Glomerular visceral epithelial cell (primary cell): ENCODE data around the gene LTO1.
"Not testable (repeated sequence)": the region's sequence is repeated elsewhere in the genome, so short reads cannot be mapped to it uniquely, and the experiment has no call there.

Experiments
- DNase-seq: peaks from one replicate; pipeline ENCODE4 v3.0.0-alpha.2; 2016; ENCODE audit errors: extremely low spot score

LTO1 gene

DNA sequence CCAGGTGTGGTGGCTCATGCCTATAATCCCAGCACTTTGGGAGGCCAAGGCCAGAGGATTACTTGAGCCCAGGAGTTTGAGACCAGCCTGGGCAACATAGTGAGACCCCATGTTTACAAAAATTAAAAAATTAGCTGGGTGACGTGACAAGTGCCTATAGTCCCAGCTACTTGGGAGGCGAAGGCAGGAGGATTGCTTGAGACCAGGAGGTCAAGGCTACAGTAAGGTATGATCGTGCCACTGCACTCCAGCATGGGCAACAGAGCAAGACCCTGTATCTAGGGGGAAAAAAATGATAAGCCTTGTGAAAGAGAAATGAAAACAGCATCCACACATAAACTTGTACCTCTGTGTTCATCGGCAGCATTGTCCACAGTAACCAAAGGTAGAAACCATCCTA is 42.3 kb downstream of the LTO1 start:
- DNase-seq = no peak

DNA sequence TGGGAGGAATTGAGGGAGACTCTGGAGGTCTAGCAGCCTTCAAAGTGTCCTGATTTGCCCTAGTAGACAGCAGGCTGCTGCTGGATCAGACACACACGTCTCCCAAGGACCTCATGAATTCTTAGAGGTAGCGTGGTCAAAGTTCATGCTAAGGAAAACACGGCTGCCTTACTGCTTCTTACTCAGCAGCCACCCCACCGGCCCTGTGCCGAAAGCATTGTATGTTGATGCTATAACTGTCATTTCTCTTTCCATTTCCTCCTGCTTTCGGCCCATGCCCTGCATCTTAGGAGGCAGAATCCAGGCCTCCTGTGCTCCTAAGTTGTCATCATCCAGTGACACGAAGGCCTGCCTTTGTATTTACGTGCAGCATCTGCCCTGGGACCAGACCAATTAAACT is 44.7 kb downstream of the LTO1 start:
- no peak for DNase-seq

DNA sequence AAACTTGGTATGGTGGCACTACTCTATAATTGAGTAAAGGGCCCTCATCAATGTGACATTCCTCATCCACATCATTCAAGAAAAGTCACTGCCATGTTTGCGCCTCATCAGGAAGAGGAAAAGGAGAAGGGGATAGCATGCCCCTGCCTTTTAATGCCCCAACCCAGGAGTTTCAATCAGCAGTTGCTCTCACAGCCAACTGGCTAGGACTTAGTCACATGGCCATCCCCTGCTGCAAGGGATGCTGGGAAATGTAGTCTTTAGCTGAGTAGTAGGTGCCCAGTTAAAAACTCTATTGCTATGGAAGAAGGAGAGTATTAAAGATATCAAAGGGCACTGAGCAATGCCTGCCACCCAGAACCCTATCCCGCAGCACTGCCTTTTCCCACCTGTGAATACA is 45.1 kb downstream of the LTO1 start:
- DNase-seq = no peak

DNA sequence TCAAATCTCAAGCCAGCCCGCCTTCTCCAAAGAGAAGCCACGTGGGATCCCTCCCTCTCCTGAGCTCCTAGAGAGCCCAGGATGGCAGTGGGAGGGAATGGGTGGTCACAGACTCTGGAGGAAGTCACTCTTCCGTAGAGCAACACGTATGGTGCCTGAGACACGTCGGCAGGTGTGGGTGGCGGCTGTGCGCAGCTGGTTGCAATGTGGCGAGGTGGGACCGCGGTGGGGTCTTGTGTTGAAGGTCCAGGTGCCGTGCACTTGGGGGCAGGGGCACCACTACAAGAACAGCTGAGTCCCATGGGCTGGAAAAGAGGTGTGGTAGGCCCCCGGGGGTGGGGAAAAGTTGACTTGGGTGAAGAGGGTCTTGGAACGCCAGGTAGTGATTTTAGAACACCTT is 47.6 kb downstream of the LTO1 start:
- no peak for DNase-seq

DNA sequence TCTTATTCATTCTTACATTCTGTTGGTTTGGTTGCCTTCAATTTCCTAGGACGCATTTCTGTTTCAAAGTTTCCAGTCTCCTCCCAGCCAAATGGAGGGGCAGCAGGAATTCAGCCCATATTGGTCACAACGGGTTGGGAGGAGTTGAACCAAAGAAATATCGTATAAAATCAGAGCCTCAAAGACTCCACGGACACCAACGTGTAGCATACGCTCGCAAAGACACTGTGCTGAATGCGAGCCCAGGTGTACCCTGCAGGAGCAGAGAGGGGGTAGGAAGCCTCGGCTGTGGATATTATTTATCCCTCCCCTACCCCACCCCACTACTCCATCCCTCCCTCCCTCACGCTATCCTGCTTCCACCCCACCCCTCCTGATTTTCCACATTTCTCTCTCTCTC is 49.7 kb downstream of the LTO1 start:
- no peak for DNase-seq

DNA sequence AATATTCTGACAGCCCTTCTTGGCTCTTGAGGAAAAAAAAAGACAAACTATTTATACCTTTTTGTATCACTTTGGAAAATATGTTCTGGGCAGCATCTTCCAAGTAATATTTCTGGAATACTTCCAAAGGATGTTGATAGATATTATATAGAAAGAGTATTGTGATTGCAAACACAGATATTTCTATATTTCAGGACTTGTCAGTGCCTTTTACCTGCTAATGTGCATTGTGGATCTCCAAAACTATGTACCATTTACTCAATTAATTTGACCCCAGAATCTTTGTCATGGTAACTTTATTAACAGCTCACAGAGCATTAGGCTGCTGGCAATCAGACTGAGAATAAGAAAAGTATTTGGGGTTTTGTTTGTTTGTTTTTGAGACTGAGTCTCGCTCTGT is 50.9 kb downstream of the LTO1 start:
- DNase-seq = no peak

DNA sequence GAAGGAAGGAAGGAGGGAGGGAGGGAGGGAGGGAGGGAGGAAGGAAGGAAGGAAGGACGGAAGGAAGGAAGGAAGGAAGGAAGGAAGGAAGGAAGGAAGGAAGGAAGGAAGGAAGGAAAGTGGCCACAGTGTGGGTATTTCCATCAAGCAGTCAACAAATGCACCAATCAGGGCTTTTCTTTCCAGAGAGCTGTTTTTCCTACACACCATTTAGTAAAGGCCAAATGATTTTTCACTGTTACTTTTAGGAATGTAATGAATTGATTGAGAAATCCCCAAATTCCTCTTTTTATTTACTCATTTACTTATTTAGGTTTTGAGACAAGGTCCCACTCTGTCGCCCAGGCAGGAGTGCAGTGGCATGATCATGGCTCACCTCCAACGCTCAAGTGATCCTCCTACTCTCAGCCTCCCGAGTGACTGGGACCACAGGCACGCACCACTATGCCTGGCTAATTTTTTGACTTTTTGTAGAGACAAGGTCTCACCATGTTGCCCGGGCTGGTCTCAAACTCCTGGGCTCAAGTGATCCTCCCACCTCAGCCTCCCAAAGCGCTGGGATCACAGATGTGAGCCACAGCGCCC is 53.0 kb downstream of the LTO1 start:
- not testable (repeated sequence) for DNase-seq

DNA sequence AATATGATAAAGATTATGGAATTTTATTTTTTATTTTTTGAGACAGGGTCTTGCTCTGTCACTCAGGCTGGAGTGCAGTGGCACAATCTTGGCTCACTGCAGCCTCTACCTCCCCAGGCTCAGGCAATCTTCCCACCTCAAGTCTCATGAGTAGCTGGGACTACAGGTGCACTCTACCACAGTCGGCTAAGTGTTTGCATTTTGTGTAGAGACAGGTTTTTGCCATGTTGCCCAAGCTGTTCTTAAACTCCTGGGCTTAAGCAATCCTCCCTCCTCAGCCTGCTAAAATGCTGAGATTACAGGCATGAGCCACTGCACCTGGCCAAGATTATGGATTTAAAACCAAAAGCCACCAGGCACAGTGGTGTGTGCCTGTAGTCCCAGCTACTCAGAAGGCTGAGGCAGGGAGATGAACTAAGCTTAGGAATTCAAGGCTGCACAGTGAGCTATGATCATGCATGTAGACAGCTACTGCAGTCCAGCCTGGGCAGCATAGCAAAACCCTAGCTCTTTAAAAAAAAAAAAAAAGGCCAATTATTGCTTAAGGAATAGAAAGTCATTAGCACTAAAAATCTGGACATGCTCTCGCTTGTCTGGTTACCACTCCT is 54.4 kb downstream of the LTO1 start:
- DNase-seq = no peak

DNA sequence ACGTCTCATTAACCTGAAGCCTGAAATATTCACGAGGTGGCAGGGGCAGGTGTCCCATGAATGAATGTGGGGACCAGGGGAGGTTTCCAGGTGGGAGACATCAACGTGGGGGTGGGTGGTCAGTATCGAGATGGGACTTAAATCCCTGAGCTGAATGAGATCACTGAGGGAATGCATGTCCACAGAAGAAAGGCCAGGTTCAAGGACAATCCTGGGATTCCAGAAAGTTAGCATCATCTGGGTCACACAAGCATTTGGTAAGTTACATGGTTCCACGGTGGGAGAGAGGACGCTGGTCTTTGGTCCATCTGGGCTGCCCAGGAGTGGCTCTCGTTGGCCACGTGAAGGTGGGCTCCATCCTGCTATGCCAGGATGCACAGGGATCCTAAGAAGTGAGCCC is 56.9 kb downstream of the LTO1 start:
- no peak for DNase-seq

DNA sequence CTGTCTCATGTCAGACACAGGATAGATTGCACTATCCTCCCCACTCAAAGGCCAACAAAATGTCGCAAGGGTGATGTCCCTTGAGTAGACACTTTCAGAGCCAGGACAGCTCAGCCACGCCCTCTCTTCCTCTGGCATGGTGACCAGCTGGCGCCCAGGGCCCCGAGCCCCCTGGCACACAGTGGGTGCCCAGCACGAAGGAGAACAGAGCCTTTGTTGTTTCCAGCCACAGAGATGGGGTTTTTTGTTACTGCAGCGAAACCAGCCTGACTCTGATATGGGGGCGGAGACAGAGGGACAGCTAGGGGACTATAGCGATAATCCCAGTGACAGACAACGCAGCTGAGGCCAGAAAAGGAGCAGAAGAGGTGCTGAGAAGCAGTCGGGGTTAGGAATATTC is 57.5 kb downstream of the LTO1 start:
- DNase-seq = no peak

DNA sequence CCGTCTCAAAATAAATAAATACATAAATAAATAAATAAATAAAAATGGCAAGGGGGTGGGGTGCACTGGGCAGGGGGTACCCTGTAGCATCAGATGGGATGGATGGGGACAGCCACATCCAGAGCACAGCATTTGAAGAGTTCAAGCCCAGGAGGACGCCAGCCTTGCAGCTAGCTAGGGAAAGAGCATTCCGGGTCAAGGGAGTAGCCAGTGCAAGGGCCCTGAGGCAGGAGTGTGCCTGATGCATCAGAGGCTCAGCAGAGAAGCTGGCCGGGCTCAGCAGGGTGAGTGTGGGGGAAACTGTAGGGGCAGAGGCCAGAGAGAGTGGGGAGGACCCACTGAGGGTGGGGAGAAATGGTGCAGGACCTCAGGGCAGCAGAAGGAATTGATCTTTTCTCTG is 57.9 kb downstream of the LTO1 start:
- DNase-seq = no peak
